ENCODE measurements around the gene WHAMM. TPM values are rescaled to one million over a fixed set of nuclear protein-coding genes. Genes with fewer than 3 reads are reported as not detected.

Gene WHAMM
- total RNA-seq, 2 donors from 2014 or later = 12.5 to 13.5 TPM

DNA sequence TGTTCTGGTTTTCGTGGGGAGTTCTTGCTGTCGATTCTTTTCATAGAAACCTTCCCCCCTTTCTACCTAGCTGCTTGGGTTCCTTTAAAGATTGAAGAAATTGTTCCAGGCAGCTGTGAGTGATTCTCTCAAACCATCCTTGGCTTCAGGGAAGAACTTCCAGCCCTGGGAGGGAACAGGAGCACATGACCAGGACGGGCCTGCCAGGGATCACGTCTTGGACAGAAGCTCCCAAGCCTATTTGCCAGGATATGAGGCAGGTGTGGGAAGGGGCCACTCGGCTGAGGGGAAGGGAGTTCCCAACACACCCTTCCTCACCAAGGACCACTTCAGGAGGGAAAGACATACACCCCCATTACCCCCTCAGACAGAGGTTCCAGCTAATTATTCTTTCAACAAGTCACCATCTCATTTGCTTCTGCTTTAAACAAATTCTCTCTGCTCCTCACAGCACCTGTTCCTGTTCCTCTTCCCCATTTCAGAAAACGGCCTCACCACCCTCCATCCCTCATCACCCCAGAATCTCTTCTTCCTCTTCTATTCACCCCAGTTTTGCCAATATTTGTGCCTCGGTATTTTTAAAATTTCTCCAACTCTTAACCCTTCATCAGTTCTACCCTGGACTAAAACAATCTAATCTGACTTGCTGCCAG lies 62.5 kb downstream of the WHAMM start:
- H3K27ac ChIP-seq = no peak overlapping the region
- H3K4me3 ChIP-seq = no peak overlapping the region
- no peaks in the 10 kb centered on the region for H3K27me3 ChIP-seq (replicated peaks; ENCODE audit: insufficient read depth)
- WGBS = 90% methylated on average over 7 of the region's 7 CpGs
- H3K9me3 ChIP-seq = no peaks in the 10 kb centered on the region
- TF ChIP-seq, protein P1, sequence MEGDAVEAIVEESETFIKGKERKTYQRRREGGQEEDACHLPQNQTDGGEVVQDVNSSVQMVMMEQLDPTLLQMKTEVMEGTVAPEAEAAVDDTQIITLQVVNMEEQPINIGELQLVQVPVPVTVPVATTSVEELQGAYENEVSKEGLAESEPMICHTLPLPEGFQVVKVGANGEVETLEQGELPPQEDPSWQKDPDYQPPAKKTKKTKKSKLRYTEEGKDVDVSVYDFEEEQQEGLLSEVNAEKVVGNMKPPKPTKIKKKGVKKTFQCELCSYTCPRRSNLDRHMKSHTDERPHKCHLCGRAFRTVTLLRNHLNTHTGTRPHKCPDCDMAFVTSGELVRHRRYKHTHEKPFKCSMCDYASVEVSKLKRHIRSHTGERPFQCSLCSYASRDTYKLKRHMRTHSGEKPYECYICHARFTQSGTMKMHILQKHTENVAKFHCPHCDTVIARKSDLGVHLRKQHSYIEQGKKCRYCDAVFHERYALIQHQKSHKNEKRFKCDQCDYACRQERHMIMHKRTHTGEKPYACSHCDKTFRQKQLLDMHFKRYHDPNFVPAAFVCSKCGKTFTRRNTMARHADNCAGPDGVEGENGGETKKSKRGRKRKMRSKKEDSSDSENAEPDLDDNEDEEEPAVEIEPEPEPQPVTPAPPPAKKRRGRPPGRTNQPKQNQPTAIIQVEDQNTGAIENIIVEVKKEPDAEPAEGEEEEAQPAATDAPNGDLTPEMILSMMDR (IDR thresholded peaks at IDR 0.05) = no peak
- TF ChIP-seq POLR2A (IDR thresholded peaks at IDR 0.05) = no peak
- TF ChIP-seq POLR2AphosphoS5 (IDR thresholded peaks at IDR 0.05) = no peak
- no peak for DNase-seq (ENCODE audit: low spot score)
- H3K4me1 ChIP-seq (replicated peaks) = no peaks in the 10 kb centered on the region
- intact Hi-C loops (cut with DNase I) = no loop called here
- H3K36me3 ChIP-seq = no peaks in the 10 kb centered on the region

DNA sequence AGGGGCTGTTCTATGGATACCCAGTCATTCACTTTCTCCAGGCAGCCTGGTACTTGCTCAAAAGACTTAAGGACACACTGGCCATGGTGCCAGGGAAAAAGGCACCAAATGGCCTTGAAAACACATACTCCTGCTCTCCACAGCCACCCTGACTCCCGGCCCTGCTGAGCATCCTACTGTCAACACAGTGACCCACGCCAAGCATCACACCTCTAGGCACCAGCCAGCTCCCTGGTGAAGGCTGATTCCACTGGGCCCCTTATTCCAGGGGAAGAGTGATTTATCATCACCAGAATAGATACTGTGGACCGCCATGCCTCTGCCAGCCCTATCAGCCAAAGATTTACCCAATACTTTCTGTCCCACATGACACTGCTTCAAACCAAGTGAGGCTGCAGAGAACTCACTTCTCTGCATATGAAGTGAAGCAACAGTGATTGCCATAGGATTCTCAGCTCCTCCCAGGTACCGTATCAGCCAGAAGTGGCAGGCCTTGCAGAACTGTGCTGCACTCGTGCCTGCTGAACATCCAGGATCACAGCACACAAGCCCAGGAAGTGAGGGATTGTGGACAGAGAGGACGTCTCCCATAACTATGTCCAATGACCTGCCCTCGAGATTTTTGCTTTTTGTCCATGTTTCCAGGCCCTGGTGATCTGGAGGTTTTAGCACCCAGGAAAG lies 63.7 kb downstream of the WHAMM start:
- no peak overlapping the region for H3K27ac ChIP-seq
- no peak for DNase-seq (ENCODE audit: low spot score)
- H3K4me3 ChIP-seq = no peak overlapping the region
- H3K4me1 ChIP-seq (replicated peaks) = no peaks in the 10 kb centered on the region
- 74% methylated on average over 7 of the region's 7 CpGs for WGBS
- H3K27me3 ChIP-seq (replicated peaks; ENCODE audit: insufficient read depth) = no peaks in the 10 kb centered on the region
- TF ChIP-seq, protein P1 (IDR thresholded peaks at IDR 0.05) = no peak
- TF ChIP-seq POLR2AphosphoS5 (IDR thresholded peaks at IDR 0.05) = no peak
- no peak for TF ChIP-seq POLR2A (IDR thresholded peaks at IDR 0.05)
- no peaks in the 10 kb centered on the region for H3K36me3 ChIP-seq
- intact Hi-C loops (cut with DNase I) = no loop called here
- H3K9me3 ChIP-seq = no peaks in the 10 kb centered on the region

DNA sequence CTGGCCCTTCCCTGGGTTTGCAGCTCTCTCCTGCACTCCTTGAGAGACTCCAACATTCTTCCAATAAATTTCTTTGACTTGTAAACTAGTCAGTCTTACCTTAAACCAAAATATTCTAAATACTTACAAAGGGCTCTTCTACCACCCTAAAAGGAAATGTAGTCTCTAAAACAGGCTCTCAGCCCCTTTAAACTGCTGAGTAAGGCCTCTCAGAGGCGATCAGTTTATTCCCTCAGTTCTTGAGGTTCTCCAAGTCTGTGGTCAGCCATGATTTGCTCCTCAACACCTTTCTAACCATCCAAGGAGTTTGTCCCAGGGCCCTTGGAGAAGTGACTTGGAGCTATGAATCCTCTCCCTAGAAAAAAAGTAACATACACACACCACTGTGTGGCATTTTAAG lies 64.8 kb downstream of the WHAMM start:
- DNase-seq (ENCODE audit: low spot score) = no peak
- H3K4me3 ChIP-seq = no peak overlapping the region
- no peaks in the 10 kb centered on the region for H3K27me3 ChIP-seq (replicated peaks; ENCODE audit: insufficient read depth)
- WGBS = 92% methylated on average over 1 of the region's 1 CpG
- intact Hi-C loops (cut with DNase I) = no loop called here
- no peaks in the 10 kb centered on the region for H3K4me1 ChIP-seq (replicated peaks)
- no peak for TF ChIP-seq POLR2AphosphoS5 (IDR thresholded peaks at IDR 0.05)
- TF ChIP-seq POLR2A (IDR thresholded peaks at IDR 0.05) = no peak
- TF ChIP-seq, protein P1 (IDR thresholded peaks at IDR 0.05) = no peak
- H3K36me3 ChIP-seq = no peaks in the 10 kb centered on the region
- H3K27ac ChIP-seq = no peak overlapping the region
- H3K9me3 ChIP-seq = no peaks in the 10 kb centered on the region

DNA sequence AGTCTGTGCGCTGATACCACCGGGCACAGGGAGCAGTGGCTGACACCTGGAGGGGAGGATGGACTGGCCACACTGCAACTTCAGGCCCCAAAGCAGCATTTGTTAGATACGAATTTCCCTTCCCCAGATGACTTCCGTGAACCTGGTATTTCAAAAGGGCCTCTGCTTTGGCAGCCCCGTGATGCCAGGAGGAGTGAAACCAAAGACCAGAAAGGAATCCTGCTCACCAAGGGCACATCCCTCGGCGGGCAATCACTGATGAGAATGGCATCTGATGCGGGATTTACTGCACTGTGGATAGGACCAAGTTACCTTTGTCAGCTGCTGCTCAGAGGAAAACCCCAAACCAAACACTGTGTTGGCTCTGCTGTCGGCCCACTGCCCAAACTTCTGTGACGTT lies 65.5 kb downstream of the WHAMM start:
- Histone ChIP-seq H3K27me3 (replicated peaks; ENCODE audit: insufficient read depth) (no peaks in the 10 kb centered on the region), H3K36me3 (no peaks in the 10 kb centered on the region), H3K9me3 (no peaks in the 10 kb centered on the region), H3K4me1 (replicated peaks) (no peaks in the 10 kb centered on the region), H3K27ac (no peak overlapping the region), H3K4me3 (no peak overlapping the region)
- intact Hi-C loops (cut with DNase I) = no loop called here
- TF ChIP-seq, protein P1 (IDR thresholded peaks at IDR 0.05) = no peak
- no peak for TF ChIP-seq POLR2AphosphoS5 (IDR thresholded peaks at IDR 0.05)
- TF ChIP-seq POLR2A (IDR thresholded peaks at IDR 0.05) = no peak
- DNase-seq (ENCODE audit: low spot score) = no peak
- WGBS = 75% methylated on average over 10 of the region's 10 CpGs

Measured in prostate gland (tissue), 2 donors.